ENCODE measurements around the gene SIKE1. TPM values are rescaled to one million over a fixed set of nuclear protein-coding genes. Genes with fewer than 3 reads are reported as not detected.
A peak's percentile ranks its signal among the peaks of the same experiment; 100 is the strongest.

SIKE1 gene
- total RNA-seq, 2 experiments from 2014 or later, result 68.1 to 68.7 TPM

DNA sequence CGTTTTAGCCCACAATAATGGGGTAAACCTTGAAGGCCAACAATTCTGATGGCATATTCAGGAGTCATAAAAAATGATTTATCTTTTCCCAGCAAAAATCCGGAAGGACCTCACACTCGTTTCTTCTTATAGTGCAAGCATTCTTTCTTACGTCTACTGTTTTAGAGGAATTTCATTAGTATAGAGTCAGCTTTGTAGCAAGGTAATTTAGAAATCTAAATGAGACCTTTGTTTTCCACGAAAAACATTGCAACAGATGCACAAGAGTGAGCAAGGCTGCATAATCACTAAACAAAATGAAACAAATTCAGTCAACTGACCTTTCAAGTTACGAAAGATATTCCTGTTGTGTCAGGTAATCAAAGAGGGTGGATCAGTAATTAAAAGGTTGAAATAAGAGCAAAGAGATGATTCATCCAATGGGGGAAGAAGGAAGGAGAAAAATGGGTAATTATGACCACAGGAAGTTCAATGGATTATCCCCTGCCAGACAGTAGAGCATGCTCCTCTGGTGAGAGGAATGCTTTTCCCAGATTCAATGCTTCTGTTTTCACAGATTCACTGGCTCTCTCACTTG is 22.1 kb downstream of the SIKE1 start:
- H3K9me3 Mint-ChIP-seq, result peaks cover 7% of the 10 kb centered on the region
- ChIA-PET POLR2A (interaction anchor here (1.1 to 3.5 kb wide), 7 partner anchors 9 to 89 kb away, joined by 3 to 29 read pairs (median 7); partner anchors contain the start of genes DENND2C, NRAS and SIKE1), CTCF (no interaction called here)
- H3K36me3 Mint-ChIP-seq (ENCODE audit: low read depth), result peaks cover 30% of the 10 kb centered on the region
- H3K4me1 Mint-ChIP-seq (ENCODE audit: low read depth), result peaks cover 40% of the 10 kb centered on the region
- TF ChIP-seq, protein P1, sequence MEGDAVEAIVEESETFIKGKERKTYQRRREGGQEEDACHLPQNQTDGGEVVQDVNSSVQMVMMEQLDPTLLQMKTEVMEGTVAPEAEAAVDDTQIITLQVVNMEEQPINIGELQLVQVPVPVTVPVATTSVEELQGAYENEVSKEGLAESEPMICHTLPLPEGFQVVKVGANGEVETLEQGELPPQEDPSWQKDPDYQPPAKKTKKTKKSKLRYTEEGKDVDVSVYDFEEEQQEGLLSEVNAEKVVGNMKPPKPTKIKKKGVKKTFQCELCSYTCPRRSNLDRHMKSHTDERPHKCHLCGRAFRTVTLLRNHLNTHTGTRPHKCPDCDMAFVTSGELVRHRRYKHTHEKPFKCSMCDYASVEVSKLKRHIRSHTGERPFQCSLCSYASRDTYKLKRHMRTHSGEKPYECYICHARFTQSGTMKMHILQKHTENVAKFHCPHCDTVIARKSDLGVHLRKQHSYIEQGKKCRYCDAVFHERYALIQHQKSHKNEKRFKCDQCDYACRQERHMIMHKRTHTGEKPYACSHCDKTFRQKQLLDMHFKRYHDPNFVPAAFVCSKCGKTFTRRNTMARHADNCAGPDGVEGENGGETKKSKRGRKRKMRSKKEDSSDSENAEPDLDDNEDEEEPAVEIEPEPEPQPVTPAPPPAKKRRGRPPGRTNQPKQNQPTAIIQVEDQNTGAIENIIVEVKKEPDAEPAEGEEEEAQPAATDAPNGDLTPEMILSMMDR (IDR thresholded peaks at IDR 0.05), result no peak
- intact Hi-C loops (cut with micrococcal nuclease), result loop anchor here (5.0 kb wide), 1 partner anchor 41 kb away; the partner anchor contains the start of gene NRAS
- no peak for DNase-seq
- H3K27me3 Mint-ChIP-seq, result no peaks in the 10 kb centered on the region
- no peak for ATAC-seq
- peak overlapping the region; percentile 100 for H3K27ac Mint-ChIP-seq
- peak overlapping the region; percentile 90 for H3K4me3 Mint-ChIP-seq

DNA sequence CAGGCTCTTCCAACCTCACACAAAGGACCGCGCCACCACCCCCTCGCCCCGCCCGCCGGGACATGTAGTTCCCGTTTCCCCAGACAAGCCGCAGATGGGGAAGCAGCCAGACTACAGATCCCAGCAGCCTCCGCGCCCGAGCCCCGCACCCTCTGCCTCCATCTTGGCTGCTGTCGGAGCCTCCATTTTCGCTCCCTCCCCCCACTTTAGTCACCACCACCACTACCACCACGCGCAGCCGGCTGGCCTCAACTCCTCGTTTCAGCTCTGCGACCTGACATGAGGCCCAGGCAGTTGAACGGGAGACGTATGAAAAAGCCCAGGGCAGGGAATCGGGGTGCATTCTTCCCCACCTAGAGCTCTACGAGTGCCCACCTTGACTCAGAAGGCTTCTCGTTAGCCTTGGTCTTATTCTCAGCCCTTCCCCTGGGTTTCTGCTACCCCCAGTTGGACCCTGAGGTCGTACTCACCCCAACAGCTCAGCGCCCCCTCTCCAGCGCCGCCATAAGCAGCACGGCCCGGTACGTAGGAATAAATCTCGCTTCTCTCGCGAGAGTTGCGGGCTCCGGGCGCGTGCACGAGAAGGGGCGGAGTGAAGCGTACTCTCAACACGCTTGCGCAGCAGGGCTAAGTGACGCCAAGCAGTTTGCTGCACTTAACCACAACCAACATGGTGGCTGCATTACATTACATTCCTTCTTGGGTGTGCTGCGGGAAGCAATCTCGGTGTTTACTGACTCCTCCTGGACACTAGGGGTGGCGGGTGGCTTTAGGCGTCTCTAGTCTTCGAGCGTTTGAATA is 22.8 kb downstream of the SIKE1 start, which contains the start of gene CSDE1:
Gene CSDE1, minus strand, starts transcription at position 530 of the 801 bp plus-strand sequence. CDS start 18,094 bp downstream, outside the sequence.
- Mint-ChIP-seq H3K9me3 (peaks cover under 1% of the 10 kb centered on the region), H3K27me3 (no peaks in the 10 kb centered on the region), H3K27ac (peak within 1 kb of the TSS; percentile 100), H3K4me3 (peak within 1 kb of the TSS; percentile 90), H3K4me1 (ENCODE audit: low read depth) (peaks cover 45% of the 10 kb centered on the region), H3K36me3 (ENCODE audit: low read depth) (peaks cover 31% of the 10 kb centered on the region)
- DNase-seq (peak; percentile 98), ATAC-seq (peak; percentile 87)
- ChIA-PET POLR2A (interaction anchor here (0.9 to 3.5 kb wide), 12 partner anchors 8 to 88 kb away, joined by 3 to 29 read pairs (median 6); partner anchors contain the start of genes DENND2C, NRAS and SIKE1), CTCF (no interaction called here)
- TF ChIP-seq, protein P1 (IDR thresholded peaks at IDR 0.05), result peak; percentile 31
- intact Hi-C loops (cut with micrococcal nuclease), result loop anchor here (2.0 to 5.0 kb wide), 2 partner anchors 23 to 40 kb away; partner anchors contain the start of genes NRAS and SIKE1

DNA sequence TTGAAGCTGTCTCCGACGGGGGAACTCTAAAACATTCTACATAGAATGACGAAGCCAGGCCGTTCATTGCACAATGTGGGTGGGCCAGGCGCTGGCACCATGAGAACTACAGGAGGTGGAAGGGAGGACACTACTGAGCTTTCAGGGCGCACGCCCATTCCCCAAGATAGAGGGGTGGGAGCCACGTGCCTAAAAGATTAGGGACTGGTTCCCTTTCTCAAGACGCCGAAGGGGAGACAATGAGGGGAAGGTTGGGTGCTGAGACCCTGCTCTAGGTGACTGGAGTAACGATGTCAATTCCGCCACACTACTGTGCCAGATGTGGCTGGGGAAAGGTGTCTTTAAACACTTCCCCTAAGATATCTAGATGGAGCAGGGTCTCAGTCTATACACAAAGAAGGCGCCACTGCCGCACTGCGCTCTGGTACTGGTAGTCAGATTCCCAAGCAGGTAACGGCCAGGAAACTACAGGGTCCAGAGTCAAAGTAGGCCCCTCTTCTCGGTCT is 23.5 kb downstream of the SIKE1 start:
- no peaks in the 10 kb centered on the region for H3K27me3 Mint-ChIP-seq
- peaks cover 35% of the 10 kb centered on the region for H3K36me3 Mint-ChIP-seq (ENCODE audit: low read depth)
- DNase-seq, result peak; percentile 43
- peak overlapping the region; percentile 90 for H3K4me3 Mint-ChIP-seq
- H3K27ac Mint-ChIP-seq, result peak overlapping the region; percentile 100
- peaks cover 52% of the 10 kb centered on the region for H3K4me1 Mint-ChIP-seq (ENCODE audit: low read depth)
- ChIA-PET POLR2A (interaction anchor here (0.9 to 3.5 kb wide), 12 partner anchors 8 to 88 kb away, joined by 3 to 29 read pairs (median 6); partner anchors contain the start of genes DENND2C, NRAS and SIKE1), CTCF (no interaction called here)
- intact Hi-C loops (cut with micrococcal nuclease), result loop anchor here (2.0 to 5.0 kb wide), 2 partner anchors 24 to 40 kb away; partner anchors contain the start of genes NRAS and SIKE1
- TF ChIP-seq, protein P1 (IDR thresholded peaks at IDR 0.05), result no peak
- no peaks in the 10 kb centered on the region for H3K9me3 Mint-ChIP-seq
- no peak for ATAC-seq

DNA sequence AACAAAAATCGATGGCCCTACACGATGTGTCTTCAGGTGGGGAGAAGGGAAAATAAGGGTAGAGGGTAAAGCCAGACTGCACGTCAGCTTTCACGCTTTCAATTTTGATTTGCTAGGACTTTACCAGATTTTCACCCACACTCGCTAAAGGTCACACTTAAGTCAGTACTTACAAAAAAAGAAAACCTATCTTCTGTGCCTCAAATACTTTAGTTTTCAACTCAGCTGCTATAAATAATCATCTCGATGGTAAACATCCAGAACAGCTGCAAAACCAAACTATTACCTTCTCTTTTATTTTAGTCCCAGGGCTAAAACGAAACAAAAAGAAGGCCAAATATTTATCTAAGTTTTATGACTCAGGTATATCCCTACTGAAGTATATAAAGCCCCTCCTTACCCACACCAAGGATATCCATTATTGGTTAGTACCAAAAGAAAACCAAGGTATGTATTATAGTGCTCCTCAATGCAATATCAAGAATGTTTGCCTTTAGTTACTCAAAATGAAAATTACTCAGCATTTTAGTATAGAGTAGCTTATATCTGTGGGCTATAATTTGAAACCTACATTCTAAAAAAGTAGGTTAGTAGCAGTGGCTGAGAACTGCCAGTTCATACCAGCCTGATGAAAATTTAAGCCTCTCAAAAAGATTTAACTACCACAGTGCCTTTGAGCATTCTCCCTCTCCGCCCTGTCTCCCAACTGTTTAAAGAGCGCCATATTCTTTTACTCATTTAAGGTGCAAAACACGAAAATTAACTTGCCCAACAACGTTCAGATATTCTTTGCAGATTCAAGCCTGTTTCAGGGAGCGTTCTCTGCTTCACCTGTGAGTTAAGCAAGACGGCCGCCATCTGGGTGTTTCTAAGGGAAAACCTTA is 24.2 kb downstream of the SIKE1 start:
- peak overlapping the region; percentile 100 for H3K27ac Mint-ChIP-seq
- peaks cover 59% of the 10 kb centered on the region for H3K4me1 Mint-ChIP-seq (ENCODE audit: low read depth)
- TF ChIP-seq, protein P1 (IDR thresholded peaks at IDR 0.05), result no peak
- peak overlapping the region; percentile 90 for H3K4me3 Mint-ChIP-seq
- no peaks in the 10 kb centered on the region for H3K27me3 Mint-ChIP-seq
- no peaks in the 10 kb centered on the region for H3K9me3 Mint-ChIP-seq
- ChIA-PET CTCF (no interaction called here), POLR2A (interaction anchor here (1.2 to 3.5 kb wide), 6 partner anchors 9 to 39 kb away, joined by 3 to 29 read pairs (median 10); partner anchors contain the start of gene NRAS)
- H3K36me3 Mint-ChIP-seq (ENCODE audit: low read depth), result peaks cover 35% of the 10 kb centered on the region
- DNase-seq (peak; percentile 33), ATAC-seq (peak; percentile 10)
- intact Hi-C loops (cut with micrococcal nuclease), result loop anchor here (2.0 to 5.0 kb wide), 2 partner anchors 25 to 39 kb away; partner anchors contain the start of genes NRAS and SIKE1

All from activated CD8-positive, alpha-beta T cell treated with anti-CD3 and anti-CD28 coated beads for 36 hours (primary cell).